GM21786 (cell line): Measurements from ENCODE around the gene LRP1B.

Experiments
- ATAC-seq: cut with Tn5 transposase; IDR thresholded peaks from one replicate; pipeline ENCODE4 v1.9.1; 2021; ENCODE audit not compliant: unreplicated experiment

LRP1B gene

DNA sequence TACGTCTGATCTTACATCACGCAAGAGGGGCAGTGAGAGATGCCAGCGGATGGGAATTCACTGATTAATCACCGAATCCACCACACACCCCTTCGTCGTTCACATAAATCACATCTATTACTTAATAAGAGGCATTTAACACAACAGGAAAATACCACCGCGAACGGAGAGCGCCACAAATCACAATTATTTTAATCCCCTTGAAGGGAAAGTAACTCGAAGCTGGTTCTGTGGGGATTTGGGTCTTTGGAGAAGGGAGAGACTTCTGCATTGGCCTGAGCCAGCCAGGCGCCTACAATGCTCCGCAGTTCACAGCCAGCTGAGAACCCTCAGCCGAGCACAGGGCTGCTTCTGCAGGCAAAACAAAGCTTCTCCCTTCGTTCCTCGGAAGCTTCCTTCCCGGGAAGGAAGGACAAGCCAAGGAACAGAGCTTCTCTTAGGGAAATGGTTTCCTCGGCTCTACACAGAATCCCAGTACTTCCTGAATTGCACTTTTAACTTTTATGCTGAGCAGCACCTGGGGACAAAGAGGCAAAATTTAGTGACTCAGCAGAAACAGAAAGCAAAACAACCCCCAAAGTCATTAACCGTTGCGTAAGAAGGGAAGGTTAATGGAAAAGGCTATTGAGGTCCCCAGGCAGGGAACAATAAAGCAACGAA is at the start of gene LRP1B:
Gene LRP1B (minus strand): TSS at position 7 of the 660 bp plus-strand sequence. CDS start 287 bp downstream, outside the sequence.
- no peak for ATAC-seq

DNA sequence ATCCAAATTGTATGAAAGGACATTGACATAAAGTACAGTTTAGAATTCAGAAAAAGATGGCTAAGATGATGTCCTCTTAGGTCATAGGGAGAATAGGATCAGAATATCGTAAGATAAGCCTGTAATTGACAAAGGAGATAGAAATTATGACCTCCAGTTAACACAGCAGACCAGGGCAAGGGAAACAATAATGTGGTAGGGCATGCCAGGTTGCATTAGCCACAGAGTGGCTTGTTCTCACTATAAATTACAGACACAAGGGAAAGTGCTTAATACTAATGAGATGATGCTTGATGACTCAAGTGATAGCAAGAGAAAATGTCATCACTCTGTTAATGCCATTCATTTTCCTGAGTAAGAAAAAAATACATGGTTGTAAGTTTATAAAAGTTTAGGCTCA is 48.9 kb upstream of the LRP1B start:
- ATAC-seq: no peak

DNA sequence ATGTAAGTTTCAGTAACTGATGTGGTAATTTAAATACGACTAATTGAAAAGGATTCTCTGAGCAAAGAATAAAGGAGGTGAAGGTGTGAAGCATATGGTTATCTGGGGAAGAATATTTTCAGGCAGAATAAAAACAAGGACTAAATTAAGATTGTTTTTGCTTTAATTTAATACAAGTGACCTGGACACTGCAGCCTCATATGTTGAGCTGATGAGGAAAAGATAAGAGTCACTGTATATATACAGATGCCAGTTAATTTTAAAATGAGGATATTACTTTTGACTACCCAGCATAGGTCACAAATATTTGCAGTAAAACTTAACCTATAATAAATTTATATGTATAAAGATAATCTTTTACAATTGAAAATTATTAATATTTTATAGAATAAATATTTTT is 47.8 kb upstream of the LRP1B start:
- ATAC-seq: no peak

DNA sequence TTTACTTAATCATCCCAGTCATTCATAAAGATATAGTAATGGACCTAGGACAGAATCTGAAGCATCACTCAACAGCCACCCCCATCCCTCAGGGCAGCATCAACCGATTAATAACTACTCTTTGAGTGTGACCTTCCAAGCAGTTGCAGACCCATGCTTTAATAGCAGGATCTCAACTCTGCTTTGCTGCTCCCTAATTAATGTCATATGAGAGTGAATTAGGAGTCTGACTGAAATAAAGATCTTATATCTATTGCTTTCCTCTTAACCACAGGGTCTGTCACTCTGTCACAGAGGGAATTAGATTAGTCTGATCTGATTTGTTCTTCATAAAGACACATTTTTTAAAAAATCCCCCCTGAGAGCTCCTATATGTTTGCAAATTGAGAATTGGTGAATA is 46.1 kb upstream of the LRP1B start:
- no peak for ATAC-seq

DNA sequence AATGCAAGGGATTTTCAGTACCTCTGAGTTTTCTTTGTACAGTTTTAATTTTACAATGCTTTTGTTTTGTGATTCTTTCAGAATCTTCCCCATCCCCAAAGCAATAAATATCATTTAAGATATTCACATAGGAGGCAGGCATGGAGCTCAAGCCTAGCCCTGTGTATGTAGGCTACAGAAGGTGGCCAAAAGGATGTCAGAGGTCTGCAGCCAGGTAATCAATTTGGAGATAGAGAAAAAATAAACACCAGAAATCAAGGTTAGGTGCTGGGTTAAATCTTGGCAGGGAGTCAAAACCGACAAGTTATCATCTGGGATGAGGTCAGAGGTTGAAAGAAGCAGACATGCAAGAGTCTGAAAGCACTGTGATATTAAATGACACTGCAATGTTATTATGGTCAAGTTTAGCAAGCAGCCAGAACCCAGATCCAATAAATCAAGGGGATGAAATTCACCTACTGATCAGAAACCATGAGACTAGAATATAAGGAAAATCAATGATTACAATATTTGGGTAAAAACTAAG is 45.1 kb upstream of the LRP1B start:
- ATAC-seq: no peak

DNA sequence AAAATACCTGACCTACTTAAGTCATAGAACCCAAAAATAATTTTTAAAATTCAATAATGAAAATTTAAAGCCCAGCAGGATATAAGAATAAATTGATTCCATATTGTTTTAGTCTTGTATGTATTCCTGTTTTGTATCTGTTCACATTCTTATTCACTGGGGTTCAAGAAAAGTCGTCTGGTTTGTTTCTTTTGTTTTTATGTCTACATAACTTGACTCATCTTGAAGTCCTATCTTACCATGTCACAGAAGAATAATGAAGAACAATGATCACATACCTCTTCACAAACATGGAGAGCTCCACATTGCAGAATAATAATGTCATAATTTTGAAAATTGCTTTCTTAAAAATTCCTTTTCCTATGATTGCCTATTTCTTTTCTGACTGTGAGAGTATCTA is 43.4 kb upstream of the LRP1B start:
- no peak for ATAC-seq

DNA sequence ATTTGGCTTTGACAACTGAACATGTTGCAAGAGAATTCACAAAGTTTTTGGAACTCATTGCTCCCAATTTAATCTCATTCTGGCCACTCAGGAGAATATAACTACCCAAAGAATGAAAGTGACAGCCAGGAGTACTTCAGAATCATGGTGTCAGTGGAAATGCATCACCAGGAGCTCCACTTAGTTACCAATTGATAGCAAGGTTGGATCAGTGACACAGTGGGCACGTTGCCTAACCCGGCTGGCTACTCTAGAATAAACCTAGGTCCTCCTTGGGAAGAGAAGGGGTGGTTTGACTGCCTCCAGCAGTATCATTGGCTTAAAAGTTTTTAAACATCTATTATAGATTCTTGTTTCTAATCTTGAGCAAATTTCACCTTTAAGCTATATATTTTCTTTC is 40.0 kb upstream of the LRP1B start:
- no peak for ATAC-seq

DNA sequence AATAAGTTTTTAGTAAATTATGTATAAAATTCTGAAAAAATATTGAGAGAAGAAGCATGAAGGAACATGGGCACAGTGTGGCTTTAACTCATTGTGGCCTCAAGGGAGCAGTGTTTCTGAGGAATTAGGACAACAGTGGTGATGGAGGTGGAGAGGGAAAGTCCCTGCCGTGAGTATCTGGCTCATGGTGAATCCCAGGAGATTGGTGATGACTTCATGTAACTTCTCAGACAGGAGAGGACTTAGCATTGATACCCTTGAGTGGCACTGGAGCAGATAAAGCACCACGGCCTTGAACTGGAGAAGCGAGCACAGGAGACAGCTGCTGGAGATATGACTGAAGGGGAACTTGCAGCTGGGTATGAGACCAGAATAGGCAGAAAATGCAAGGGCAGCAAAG is 35.0 kb upstream of the LRP1B start:
- ATAC-seq: peak; percentile 95

DNA sequence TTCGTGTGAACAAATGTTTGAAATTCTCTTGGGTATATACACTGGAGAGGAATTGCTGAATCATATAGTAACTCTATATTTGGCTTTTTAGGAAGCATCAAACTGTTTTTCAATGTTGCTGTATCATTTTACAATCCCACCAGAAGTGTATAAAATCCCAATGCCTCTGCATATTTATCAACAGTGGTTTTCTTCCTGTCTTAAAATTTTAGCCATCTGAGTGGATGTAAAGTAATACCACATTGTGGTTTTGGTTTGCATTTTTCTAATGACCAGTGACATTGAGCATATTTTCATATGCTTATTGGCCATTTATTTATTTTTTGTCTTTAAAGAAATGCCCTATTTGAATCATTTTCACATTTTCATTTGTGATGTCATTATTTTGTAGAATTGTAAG is 22.8 kb upstream of the LRP1B start:
- no peak for ATAC-seq

DNA sequence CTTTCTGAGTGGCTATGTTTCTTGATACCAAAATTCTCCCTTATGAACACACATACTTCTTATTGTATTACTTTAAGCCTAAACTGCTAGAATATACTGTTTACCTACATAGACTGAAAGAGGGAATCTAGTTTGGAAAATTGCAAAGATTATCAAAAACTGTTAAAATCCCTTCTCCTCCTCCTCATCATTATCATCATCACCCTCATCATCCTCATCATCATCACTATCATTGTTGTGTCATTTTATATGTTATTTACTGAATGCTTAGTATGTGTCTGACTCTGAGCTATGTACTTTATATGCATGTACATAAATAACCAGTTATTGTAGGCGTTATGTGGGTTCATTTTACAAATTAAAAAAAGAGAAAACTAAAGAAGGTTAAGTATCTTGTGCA is 19.6 kb upstream of the LRP1B start:
- ATAC-seq: no peak

DNA sequence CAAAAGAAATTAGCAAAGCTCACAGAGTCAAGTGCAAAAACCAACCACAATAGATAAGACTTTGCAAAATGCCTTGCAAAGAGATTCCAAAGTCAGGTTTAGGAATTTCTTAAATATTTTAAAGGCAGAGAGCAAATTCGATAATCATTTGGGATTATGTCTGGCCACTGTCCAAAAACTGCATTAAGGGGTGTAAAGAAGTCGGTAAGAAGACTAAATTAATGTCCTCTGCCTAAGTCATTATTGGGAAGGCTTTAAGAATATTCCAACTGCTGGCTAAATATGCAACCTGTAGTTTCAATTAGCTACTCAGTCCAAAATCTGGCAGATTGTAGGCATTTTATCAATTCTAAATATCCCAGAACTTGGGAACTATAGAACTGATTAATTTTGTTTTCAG is 13.7 kb upstream of the LRP1B start:
- no peak for ATAC-seq

DNA sequence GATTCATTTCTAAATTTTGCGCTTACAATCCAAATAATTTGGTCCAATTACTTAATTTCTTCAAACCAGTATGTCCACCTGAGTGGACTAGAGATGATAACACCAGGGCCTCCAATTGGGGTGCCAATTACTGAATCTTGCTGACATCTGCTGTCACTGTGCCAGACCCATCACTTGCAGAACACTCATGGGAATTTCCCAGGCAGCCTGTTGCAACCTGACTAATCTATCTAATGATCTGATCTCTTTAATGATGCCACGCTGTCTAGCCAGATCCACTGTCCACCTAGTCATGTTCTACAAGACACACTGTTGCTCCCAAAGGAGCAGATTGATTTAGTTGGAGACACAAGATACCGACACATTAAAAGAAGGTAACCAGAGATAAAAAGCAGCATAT is 11.8 kb upstream of the LRP1B start:
- no peak for ATAC-seq

DNA sequence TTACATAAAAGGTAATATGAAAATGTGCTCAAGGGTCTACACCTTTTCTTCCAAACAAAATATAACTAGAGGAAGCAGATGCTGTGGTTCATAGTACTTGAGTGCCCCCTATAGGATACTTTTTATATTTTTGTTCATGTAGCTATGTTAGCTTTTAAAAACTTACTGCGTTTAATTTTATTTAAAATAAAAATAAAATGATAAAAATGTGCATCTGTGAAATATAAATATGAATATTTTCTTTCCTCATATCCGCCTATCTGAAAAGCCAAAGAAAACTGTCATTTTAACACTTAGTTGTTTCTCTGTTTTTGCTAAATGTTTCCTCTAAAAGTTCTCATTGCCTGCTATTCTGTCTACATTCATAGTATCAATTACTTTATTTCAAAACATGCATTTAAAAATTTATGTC is 9.6 kb upstream of the LRP1B start:
- ATAC-seq: peak; percentile 48

DNA sequence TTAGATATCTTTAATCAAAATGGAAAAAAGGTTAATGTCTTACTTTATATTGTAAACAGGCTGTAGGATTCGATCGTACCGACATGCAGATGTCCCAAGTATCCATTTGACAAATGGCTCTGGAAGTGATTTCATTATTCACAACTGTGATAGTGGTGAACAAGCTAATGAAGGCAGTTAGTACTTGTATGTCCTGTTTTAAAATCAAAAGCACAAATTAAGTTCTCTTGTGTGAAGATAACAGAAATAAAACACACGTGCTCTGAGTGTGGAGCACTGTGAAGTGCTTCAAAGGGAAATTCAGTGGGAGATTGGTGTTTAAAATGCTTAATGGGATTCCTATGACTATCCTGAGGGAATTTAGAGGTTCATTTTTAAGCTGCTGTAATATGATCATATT is 8.6 kb upstream of the LRP1B start:
- ATAC-seq: no peak

DNA sequence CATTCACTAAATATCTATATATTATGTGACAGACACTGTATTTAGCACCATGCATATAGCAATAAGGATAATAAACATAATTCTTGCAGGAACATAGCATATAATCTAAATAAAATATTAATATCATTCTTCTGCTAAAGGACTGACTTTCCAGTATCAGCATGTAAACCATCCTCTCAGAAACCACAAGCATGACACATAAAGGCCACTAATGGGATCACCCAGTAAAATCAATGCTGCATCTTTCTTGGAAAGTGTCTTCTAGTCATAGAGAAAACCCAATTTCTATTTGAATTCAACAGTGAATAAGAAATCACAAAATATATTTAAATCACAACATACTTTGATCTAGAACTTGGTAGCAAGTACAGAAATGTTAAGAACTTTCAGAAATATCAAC is 5.8 kb upstream of the LRP1B start:
- ATAC-seq: no peak

DNA sequence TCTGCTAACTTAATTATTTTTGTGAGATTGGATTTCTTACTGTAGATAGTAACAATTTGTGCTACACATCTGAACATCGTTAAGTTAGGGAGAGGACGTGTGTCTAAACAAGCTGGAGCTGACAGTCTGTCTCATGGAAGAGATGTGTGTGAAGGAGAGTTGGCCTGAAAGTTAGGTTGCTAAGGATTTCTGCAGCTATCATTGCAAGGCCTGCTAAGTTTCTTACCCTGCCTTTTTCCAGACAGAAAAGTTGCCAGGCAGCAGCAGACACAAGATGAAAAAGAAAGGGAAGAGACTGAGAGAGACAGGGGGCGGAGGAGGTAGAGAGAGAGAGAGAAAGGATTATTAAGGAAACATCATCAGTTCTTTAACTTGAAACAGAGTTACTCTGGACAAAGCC is 4.1 kb upstream of the LRP1B start:
- ATAC-seq: no peak

DNA sequence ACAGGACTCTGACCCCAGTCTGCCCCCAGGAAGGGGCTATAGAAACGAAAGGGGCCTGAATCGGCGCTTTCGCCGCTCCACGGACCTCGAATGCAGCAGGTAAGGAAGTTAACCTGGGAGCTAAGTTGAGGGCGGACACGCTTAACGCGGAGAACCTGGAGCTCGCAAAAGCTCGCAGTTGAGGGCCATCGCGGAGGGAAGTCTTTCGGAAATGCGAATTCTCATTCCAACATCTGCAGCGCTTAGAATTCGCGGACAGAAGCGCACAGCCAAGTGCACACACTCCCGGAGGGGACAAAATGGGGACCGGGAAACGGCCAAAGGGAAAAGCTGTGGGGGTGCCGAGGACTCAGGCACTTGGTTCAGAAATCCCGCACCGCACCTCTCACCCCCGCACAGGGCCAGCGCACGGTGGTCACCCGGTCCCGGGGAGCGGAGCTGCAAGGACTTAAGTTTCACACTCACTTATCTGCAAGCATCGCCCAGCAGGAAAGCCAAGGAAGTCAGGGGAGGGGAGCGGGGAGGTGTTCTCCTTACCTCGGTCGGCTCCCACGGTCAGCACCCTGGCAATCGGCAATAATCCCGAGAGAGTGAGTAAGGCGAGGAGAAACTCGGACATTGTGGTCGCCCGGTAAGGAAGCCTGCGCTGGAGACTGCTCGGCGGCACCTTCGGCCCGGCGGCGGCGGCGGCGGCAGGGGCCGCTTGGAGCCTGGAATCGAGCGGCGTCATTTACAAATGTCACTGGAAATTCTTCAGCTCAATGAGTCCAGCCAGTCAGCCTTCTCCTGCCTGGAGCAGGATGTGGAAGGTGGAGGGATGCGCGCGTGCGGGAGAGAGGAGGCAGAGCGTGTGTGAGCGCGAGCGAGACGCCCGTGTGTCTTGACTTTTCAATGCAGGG is 456 bp downstream of the LRP1B start:
- ATAC-seq: no peak

DNA sequence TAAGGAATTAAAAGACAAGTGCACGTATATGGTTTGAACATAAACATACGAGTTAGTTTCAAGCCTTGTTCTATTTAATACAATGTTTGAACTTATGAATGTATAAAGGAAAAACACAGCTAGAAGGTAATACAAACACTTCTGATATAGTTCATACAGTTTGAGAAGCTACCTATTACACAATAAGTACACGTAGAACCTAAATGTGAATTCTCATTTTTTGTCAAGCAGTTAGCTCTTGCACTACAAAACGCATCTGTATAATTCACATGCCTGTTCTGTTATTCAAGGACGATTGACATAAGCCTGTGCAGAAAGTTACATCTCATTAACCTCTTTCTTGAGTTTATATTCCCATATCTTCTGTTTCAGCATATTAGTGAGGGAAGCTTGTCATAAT is 2.7 kb downstream of the LRP1B start:
- no peak for ATAC-seq

DNA sequence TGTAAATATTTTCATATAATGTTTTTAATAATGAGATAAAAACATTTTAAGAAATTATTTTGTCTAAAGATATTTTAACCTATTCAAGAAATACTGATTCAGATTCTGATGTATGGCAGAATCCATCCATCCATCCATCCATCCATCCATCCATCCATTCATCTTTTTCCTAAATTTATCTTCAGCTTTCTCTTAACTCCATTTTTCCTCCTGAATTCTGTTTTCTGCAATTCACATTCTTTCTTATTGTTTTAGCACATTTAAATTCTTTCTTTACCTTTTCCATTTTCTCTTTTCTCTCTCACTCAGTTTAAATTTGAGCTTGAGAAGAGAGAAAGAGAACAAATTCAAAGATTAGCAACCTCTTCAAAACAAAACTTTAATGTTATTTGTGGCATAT is 3.6 kb downstream of the LRP1B start:
- ATAC-seq: no peak

DNA sequence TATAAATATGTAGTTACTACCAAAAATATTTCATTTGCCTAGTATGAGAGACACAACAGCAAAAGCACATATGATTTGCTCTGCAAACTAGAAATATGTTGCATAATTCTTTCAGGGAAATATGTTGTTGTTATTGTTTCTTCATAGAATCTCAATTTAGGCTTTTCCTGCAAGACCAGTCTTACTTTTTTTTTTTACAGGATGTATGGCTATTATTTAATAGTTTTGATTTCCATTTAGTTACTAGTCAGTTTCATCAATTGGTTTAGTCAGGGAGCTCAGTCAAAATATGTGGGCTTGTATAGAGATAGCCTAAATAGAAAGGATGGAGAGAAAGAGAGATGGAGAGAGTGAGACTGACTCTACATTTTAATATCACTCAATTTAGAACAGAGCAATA is 6.1 kb downstream of the LRP1B start:
- ATAC-seq: no peak

DNA sequence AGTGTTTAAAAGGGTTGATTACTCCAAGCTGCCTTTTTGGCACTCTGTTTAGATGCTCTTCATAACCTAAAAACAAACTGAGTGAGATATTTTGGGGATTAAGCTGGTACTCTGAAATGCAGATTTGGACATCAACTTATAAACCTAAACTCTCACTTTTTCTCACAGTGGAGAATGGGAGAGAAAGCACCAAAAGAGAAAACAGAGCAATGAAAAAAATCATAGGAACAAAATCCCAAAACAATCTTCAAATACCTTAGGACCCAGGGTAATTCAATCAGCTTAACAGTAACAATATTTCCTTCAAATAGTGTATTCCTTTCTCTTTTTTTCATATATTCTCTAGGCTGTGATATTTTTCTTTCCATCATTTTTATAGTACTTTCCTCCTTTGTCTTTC is 11.5 kb downstream of the LRP1B start:
- ATAC-seq: no peak

DNA sequence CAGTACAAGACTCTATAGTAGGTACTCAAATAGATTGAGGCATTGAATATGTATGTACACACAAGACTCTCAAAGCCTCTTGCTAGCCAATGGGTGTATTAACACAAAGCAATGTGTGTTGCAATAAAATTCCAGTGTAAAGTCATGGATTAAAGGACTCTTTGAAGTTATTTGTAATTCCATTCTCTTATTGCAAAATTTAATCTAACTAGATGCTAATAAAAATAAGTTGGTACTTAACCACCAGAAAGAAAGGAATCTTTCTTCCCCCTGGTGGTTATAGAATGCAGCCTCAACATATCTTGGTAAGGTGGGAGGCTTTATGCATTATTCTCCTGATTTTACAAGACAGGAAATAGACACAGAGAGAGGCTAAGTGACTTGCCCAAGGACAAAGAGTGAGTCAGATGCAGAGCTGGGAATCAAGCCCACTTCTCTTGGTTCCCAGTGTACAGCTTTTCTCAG is 18.0 kb downstream of the LRP1B start:
- no peak for ATAC-seq
